Measurements from ENCODE around the gene TUB. TPM values are rescaled to one million over a fixed set of nuclear protein-coding genes. Genes with fewer than 3 reads are reported as not detected.

Gene TUB
- total RNA-seq, 4 donors from 2014 or later = 1.9 to 8.5 (median 3.0) TPM

- H3K4me3 ChIP-seq = no peak overlapping the region
- no peak for DNase-seq (ENCODE audit: low spot score in 2 of 2)
- 77% methylated on average over 10 of the region's 11 CpGs for WGBS
- no peaks in the 10 kb centered on the region for H3K9me3 ChIP-seq
- TF ChIP-seq POLR2A (IDR thresholded peaks at IDR 0.05) = no peak
- no peak for TF ChIP-seq CTCF (IDR thresholded peaks at IDR 0.05)
- no peak for TF ChIP-seq POLR2AphosphoS5 (IDR thresholded peaks at IDR 0.05)
- no peak for TF ChIP-seq EP300 (IDR thresholded peaks at IDR 0.05)
- H3K4me1 ChIP-seq = peaks cover 29% of the 10 kb centered on the region
- H3K27me3 ChIP-seq = peaks cover 6% of the 10 kb centered on the region
- H3K36me3 ChIP-seq = no peaks in the 10 kb centered on the region
- no peak overlapping the region for H3K27ac ChIP-seq
Measured at GRCh38 chr11:8085011-8085645, 4.1 kb downstream of the TUB start.

- 62% methylated on average over 7 of the region's 8 CpGs for WGBS
- DNase-seq (ENCODE audit: low spot score in 2 of 2) = no peak
- TF ChIP-seq EP300 (IDR thresholded peaks at IDR 0.05) = no peak
- no peak for TF ChIP-seq POLR2A (IDR thresholded peaks at IDR 0.05)
- no peak for TF ChIP-seq POLR2AphosphoS5 (IDR thresholded peaks at IDR 0.05)
- no peak for TF ChIP-seq CTCF (IDR thresholded peaks at IDR 0.05)
- Histone ChIP-seq H3K36me3 (no peaks in the 10 kb centered on the region), H3K27me3 (peaks cover 6% of the 10 kb centered on the region), H3K27ac (no peak overlapping the region), H3K9me3 (no peaks in the 10 kb centered on the region), H3K4me3 (no peak overlapping the region), H3K4me1 (peaks cover 22% of the 10 kb centered on the region)
Measured at GRCh38 chr11:8086001-8086479, 5.0 kb downstream of the TUB start.

GRCh38 chr11:8086571-8086970 is 5.6 kb downstream of the TUB start:
- H3K27me3 ChIP-seq = peaks cover 3% of the 10 kb centered on the region
- 89% methylated on average over 7 of the region's 7 CpGs for WGBS
- TF ChIP-seq POLR2A (IDR thresholded peaks at IDR 0.05) (no peak), EP300 (IDR thresholded peaks at IDR 0.05) (no peak), CTCF (IDR thresholded peaks at IDR 0.05) (no peak), POLR2AphosphoS5 (IDR thresholded peaks at IDR 0.05) (no peak)
- no peaks in the 10 kb centered on the region for H3K9me3 ChIP-seq
- H3K27ac ChIP-seq = no peak overlapping the region
- H3K4me3 ChIP-seq = no peak overlapping the region
- DNase-seq (ENCODE audit: low spot score in 2 of 2) = no peak
- H3K4me1 ChIP-seq = peaks cover 20% of the 10 kb centered on the region
- H3K36me3 ChIP-seq = no peaks in the 10 kb centered on the region

GRCh38 chr11:8087185-8087584 is 6.2 kb downstream of the TUB start:
- Histone ChIP-seq H3K27ac (no peak overlapping the region), H3K4me1 (peaks cover 14% of the 10 kb centered on the region), H3K4me3 (no peak overlapping the region), H3K9me3 (no peaks in the 10 kb centered on the region), H3K36me3 (no peaks in the 10 kb centered on the region), H3K27me3 (peaks cover 2% of the 10 kb centered on the region)
- TF ChIP-seq POLR2AphosphoS5 (IDR thresholded peaks at IDR 0.05) (no peak), POLR2A (IDR thresholded peaks at IDR 0.05) (no peak), EP300 (IDR thresholded peaks at IDR 0.05) (no peak)
- WGBS = 87% methylated on average over 3 of the region's 4 CpGs
- DNase-seq (ENCODE audit: low spot score in 2 of 2) = peak in 1 of 2 donors; percentile 28

- H3K36me3 ChIP-seq = no peaks in the 10 kb centered on the region
- peaks cover 2% of the 10 kb centered on the region for H3K27me3 ChIP-seq
- no peak for TF ChIP-seq POLR2A (IDR thresholded peaks at IDR 0.05)
- TF ChIP-seq EP300 (IDR thresholded peaks at IDR 0.05) = no peak
- no peak for TF ChIP-seq POLR2AphosphoS5 (IDR thresholded peaks at IDR 0.05)
- TF ChIP-seq CTCF (IDR thresholded peaks at IDR 0.05) = no peak
- no peak overlapping the region for H3K27ac ChIP-seq
- 70% methylated on average over 2 of the region's 3 CpGs for WGBS
- peaks cover 16% of the 10 kb centered on the region for H3K4me1 ChIP-seq
- no peak overlapping the region for H3K4me3 ChIP-seq
- DNase-seq (ENCODE audit: low spot score in 2 of 2) = peak in 1 of 2 donors; percentile 20
- H3K9me3 ChIP-seq = no peaks in the 10 kb centered on the region
Measured at GRCh38 chr11:8087756-8088155, 6.7 kb downstream of the TUB start.

Data from suprapubic skin (tissue), 4 donors.